Astrocyte of the cerebellum (primary cell): Measurements from ENCODE around the gene PRKAB2.
"Not testable (repeated sequence)": the region's sequence is repeated elsewhere in the genome, so short reads cannot be mapped to it uniquely, and the experiment has no call there.

Experiments
- DNase-seq: peaks from one replicate; pipeline ENCODE4 v3.0.0-alpha.2; 2011; ENCODE audit warnings: low read depth
- H3K4me3 ChIP-seq: 2 replicates; pipeline ENCODE4 v1.5.1; 2011; ENCODE audit warnings: mild to moderate bottlenecking, low read depth, low read length, moderate library complexity
- CTCF ChIP-seq: IDR thresholded peaks from 2 replicates; pipeline ENCODE4 v1.5.1; 2012; ENCODE audit warnings: low read length, low read depth, moderate library complexity, mild to moderate bottlenecking; ENCODE audit errors: missing control alignments
- in situ Hi-C: cut with HindIII; loops from 2 replicates; pipeline ENCODE4 v1.10.0; 2017; ENCODE audit warnings: low sequenced_read_pairs

The PRKAB2 gene

GRCh38 chr1:147142886-147143285, 29.4 kb downstream of the PRKAB2 start:
- no peak overlapping the region for H3K4me3 ChIP-seq
- no peak for TF ChIP-seq CTCF
- no peak for DNase-seq
- in situ Hi-C loops = no loop called here

GRCh38 chr1:147130721-147131120, 41.5 kb downstream of the PRKAB2 start:
- DNase-seq, H3K4me3 ChIP-seq, in situ Hi-C loops: not testable (repeated sequence)

- in situ Hi-C loops = no loop called here
- no peak for DNase-seq
- no peak for TF ChIP-seq CTCF
- H3K4me3 ChIP-seq = no peak overlapping the region
These were observed 43.0 kb downstream of the PRKAB2 start for GRCh38 chr1:147129116-147129873.

GRCh38 chr1:147124266-147124665, 48.0 kb downstream of the PRKAB2 start:
- no peak for DNase-seq
- no peak overlapping the region for H3K4me3 ChIP-seq
- in situ Hi-C loops = no loop called here
- no peak for TF ChIP-seq CTCF

GRCh38 chr1:147117109-147117508, 55.2 kb downstream of the PRKAB2 start:
- DNase-seq = no peak
- no peak overlapping the region for H3K4me3 ChIP-seq
- no peak for TF ChIP-seq CTCF
- in situ Hi-C loops = no loop called here

- H3K4me3 ChIP-seq = no peak overlapping the region
- no peak for DNase-seq
- in situ Hi-C loops = no loop called here
- TF ChIP-seq CTCF = no peak
These were observed 56.8 kb downstream of the PRKAB2 start for GRCh38 chr1:147115496-147115895.

- DNase-seq, in situ Hi-C loops, H3K4me3 ChIP-seq: not testable (repeated sequence)
These were observed 57.2 kb downstream of the PRKAB2 start for GRCh38 chr1:147115079-147115478.

GRCh38 chr1:147114353-147114752, 57.9 kb downstream of the PRKAB2 start:
- DNase-seq, in situ Hi-C loops, H3K4me3 ChIP-seq: not testable (repeated sequence)
